Natural killer cell treated with Interleukin-12 subunit alpha and Interleukin-12 subunit beta and Interleukin-15 and Interleukin-18, amount 100 ng/mL, for 72 hours (primary cell): ENCODE measurements around the gene ATP5F1B. TPM values are rescaled to one million over a fixed set of nuclear protein-coding genes. Genes with fewer than 3 reads are reported as not detected.

ENCODE experiments used
- ATAC-seq, 2 donors: fragments of 150-1000 bp; cut with Tn5 transposase in 1 of 2; sonication (Bioruptor Pico), chemical (Tn5 transposase) in 1 of 2; 2 replicates each; pipeline ENCODE4 v1.10.0; 2021
- DNase-seq: peaks from one replicate; pipeline ENCODE4 v3.0.0; 2022; ENCODE audit warnings: low spot score
- H3K27ac Mint-ChIP-seq, 2 donors: 1 replicate in 1 of 2; 2 replicates in 1 of 2; pipeline ENCODE4 v1.8.0; 2022; ENCODE audit warnings: mixed read lengths in 2 of 2, mild to moderate bottlenecking in 1 of 2, moderate library complexity in 1 of 2
- H3K27me3 Mint-ChIP-seq, 2 donors: 1 replicate in 1 of 2; 2 replicates in 1 of 2; pipeline ENCODE4 v1.8.0; 2022; ENCODE audit warnings: mixed read lengths in 2 of 2
- H3K36me3 Mint-ChIP-seq: one replicate; pipeline ENCODE4 v1.8.0; 2022; ENCODE audit warnings: mixed read lengths
- H3K4me1 Mint-ChIP-seq, 2 donors: 1 replicate in 1 of 2; 2 replicates in 1 of 2; pipeline ENCODE4 v1.8.0; 2022; ENCODE audit warnings: low read depth in 2 of 2, mixed read lengths in 2 of 2, mild to moderate bottlenecking in 1 of 2
- H3K4me3 Mint-ChIP-seq: one replicate; pipeline ENCODE4 v1.8.0; 2022; ENCODE audit warnings: mixed read lengths
- H3K9me3 Mint-ChIP-seq: 2 replicates; pipeline ENCODE4 v1.8.0; 2022; ENCODE audit warnings: mixed read lengths
- total RNA-seq, 2 donors: library from RNA; stranded (reverse); gene quantifications; one replicate each; pipeline ENCODE4 v1.2.3, GENCODE V29; 2022

The ATP5F1B gene
- total RNA-seq = 100 to 1,000 TPM; 663 to 739 TPM

GRCh38 chr12:56645717-56646446 lies at the start of gene ATP5F1B:
Gene ATP5F1B (minus strand): TSS chr12:56645984. CDS start chr12:56645963, 21 bp downstream.
- Mint-ChIP-seq H3K27me3 (no peaks in the 10 kb centered on the region), H3K4me3 (peak within 1 kb of the TSS; percentile 88), H3K4me1 (peaks cover 27 to 37% of the 10 kb centered on the region in 2 donors), H3K27ac (peak within 1 kb of the TSS; percentile 82 to 96), H3K36me3 (peaks cover 32% of the 10 kb centered on the region), H3K9me3 (no peaks in the 10 kb centered on the region)
- ATAC-seq (peak; percentile 99 to 100), DNase-seq (peak; percentile 96)

GRCh38 chr12:56694161-56694560 lies 48.4 kb upstream of the ATP5F1B start:
- H3K27me3 Mint-ChIP-seq = no peaks in the 10 kb centered on the region
- no peak overlapping the region for H3K27ac Mint-ChIP-seq
- H3K36me3 Mint-ChIP-seq = no peaks in the 10 kb centered on the region
- no peak for DNase-seq
- H3K4me1 Mint-ChIP-seq = peaks cover under 1 to 6% of the 10 kb centered on the region in 2 donors
- no peaks in the 10 kb centered on the region for H3K9me3 Mint-ChIP-seq
- ATAC-seq = no peak
- no peak overlapping the region for H3K4me3 Mint-ChIP-seq

DNA sequence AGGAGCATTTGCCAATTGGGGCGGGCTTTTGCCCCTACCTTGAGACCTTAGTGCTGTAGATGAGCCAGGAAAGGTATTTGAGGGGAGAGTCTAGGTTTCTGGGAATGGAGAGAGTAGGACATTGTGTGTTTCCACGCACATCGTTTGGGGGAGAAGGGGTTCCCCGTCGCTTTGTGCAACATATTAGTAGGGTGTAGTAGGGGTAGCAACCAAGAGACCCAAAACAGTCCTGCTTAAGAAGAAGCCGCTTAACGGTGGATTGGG lies 43.0 kb upstream of the ATP5F1B start:
- H3K36me3 Mint-ChIP-seq = peaks cover 25% of the 10 kb centered on the region
- DNase-seq = no peak
- no peaks in the 10 kb centered on the region for H3K9me3 Mint-ChIP-seq
- H3K27ac Mint-ChIP-seq = peak overlapping the region; percentile 99
- peak overlapping the region; percentile 97 for H3K4me3 Mint-ChIP-seq
- no peak for ATAC-seq
- H3K27me3 Mint-ChIP-seq = no peaks in the 10 kb centered on the region
- H3K4me1 Mint-ChIP-seq = peaks cover 29 to 32% of the 10 kb centered on the region in 2 donors

DNA sequence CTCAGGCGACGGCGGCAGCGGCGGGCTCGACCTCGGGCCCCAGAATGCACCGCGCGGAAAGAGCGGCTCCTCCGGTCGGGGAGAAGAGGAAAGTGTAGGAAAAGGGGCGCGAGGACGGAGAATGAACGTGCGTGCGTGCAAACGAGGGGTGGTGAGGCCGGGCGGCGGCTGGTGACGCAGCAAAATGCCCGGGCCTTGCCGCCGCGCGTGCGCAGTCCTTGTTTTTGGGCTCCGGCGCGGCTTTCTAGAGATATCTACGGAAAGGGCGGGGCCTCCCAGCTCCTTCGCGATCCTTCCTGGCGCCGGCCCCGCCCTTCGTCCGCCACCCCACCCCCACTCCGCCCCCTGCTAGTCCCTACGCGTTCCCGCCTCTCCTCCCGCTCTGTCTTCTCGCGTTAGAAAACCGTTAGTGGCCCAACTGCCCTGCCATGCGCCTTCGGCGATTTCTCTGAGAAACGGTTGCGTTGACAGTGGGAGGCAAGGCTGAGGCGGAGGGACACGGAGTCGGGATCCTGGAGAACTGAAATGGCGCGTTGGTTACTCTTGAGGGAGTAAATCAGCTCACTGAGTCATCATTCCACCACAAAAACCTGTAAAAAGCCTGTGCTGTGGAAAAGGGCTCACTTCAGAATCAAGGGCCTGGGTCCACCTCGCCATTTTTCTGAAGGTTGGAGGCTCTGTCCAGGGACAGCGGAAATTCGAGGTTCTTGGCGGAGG lies 42.5 kb upstream of the ATP5F1B start, which contains the start of gene PTGES3:
Gene PTGES3 (minus strand): TSS at position 156 of the 717 bp plus-strand sequence. CDS start 285 bp downstream, outside the sequence.
- Mint-ChIP-seq H3K4me3 (peak within 1 kb of the TSS; percentile 97), H3K27me3 (no peaks in the 10 kb centered on the region), H3K27ac (peak within 1 kb of the TSS; percentile 99), H3K36me3 (peaks cover 25% of the 10 kb centered on the region), H3K9me3 (no peaks in the 10 kb centered on the region), H3K4me1 (peaks cover 30 to 33% of the 10 kb centered on the region in 2 donors)
- ATAC-seq (peak; percentile 92 to 95), DNase-seq (peak; percentile 97)

- Mint-ChIP-seq H3K4me1 (peaks cover 30 to 33% of the 10 kb centered on the region in 2 donors), H3K27me3 (no peaks in the 10 kb centered on the region), H3K27ac (peak overlapping the region; percentile 99), H3K4me3 (peak overlapping the region; percentile 97), H3K36me3 (peaks cover 25% of the 10 kb centered on the region), H3K9me3 (no peaks in the 10 kb centered on the region)
- peak; percentile 64 for DNase-seq
- ATAC-seq = peak in 1 of 2 donors; percentile 67
Measured at GRCh38 chr12:56687223-56688128, 41.7 kb upstream of the ATP5F1B start.

DNA sequence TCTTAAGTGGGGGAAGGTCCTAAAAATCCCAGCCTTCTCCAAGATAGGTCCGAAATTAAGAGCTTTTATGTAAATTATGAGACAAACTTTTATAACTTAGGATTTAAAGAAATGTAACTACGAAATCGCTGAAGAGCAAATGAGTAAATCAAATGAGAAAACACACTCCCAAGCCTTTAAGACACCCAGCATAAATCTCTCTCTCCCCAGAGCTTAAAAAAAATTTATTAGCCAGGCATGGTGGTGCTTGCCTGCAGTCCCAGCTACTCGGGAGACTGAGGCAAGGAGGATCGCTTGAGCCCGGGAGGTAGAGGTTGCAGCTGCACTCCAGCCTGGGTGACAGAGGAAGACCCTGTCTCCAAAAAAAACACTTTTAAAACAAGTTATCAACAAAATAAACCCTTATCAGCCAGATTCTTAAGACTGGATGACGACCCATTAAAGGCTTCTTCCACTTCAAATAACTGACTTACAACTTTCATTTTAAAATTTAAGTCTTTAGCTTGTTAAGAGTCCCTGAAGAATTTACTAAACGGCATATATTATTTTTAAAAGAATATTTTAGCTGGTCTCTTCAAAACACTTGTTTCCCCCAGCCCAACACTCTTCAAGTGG lies 39.1 kb upstream of the ATP5F1B start:
- Mint-ChIP-seq H3K4me3 (peak overlapping the region; percentile 97), H3K27ac (peak overlapping the region; percentile 94 to 99), H3K27me3 (no peaks in the 10 kb centered on the region), H3K4me1 (peaks cover 39 to 44% of the 10 kb centered on the region in 2 donors), H3K9me3 (no peaks in the 10 kb centered on the region), H3K36me3 (peaks cover 30% of the 10 kb centered on the region)
- no peak for ATAC-seq
- no peak for DNase-seq

DNA sequence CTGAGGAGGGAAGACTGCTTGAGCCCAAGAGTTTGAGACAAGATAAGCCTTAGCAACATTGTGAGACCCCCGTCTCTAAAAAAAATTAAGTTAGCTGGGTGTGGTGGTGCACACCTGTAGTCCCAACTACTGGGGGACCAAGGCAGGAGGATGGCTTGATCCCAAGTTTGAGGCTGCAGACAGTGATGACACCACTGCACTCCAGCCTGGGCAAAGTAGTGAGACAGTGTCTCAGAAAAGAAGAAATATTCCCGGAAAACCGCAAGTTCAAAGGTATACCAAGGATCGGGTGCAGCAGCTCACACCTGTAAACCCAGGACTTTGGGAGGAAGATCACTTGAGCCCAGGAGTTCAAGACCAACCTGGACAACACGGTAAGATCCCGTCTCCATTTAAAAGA lies 36.5 kb upstream of the ATP5F1B start:
- peaks cover 40 to 55% of the 10 kb centered on the region in 2 donors for H3K4me1 Mint-ChIP-seq
- H3K27ac Mint-ChIP-seq = peak overlapping the region; percentile 65 to 99
- H3K36me3 Mint-ChIP-seq = peaks cover 28% of the 10 kb centered on the region
- no peak for DNase-seq
- peak overlapping the region; percentile 56 for H3K4me3 Mint-ChIP-seq
- no peak for ATAC-seq
- H3K27me3 Mint-ChIP-seq = no peaks in the 10 kb centered on the region
- no peaks in the 10 kb centered on the region for H3K9me3 Mint-ChIP-seq

GRCh38 chr12:56679883-56680575 lies 34.2 kb upstream of the ATP5F1B start:
- H3K9me3 Mint-ChIP-seq = no peaks in the 10 kb centered on the region
- H3K27ac Mint-ChIP-seq = peak overlapping the region; percentile 44 to 63
- no peaks in the 10 kb centered on the region for H3K27me3 Mint-ChIP-seq
- peaks cover 16% of the 10 kb centered on the region for H3K36me3 Mint-ChIP-seq
- DNase-seq (no peak), ATAC-seq (no peak)
- peak overlapping the region; percentile 22 for H3K4me3 Mint-ChIP-seq
- H3K4me1 Mint-ChIP-seq = peaks cover 34 to 52% of the 10 kb centered on the region in 2 donors

- no peak overlapping the region for H3K4me3 Mint-ChIP-seq
- peak overlapping the region; percentile 51 to 70 for H3K27ac Mint-ChIP-seq
- H3K9me3 Mint-ChIP-seq = no peaks in the 10 kb centered on the region
- H3K36me3 Mint-ChIP-seq = peaks cover 6% of the 10 kb centered on the region
- H3K4me1 Mint-ChIP-seq = peaks cover 27 to 40% of the 10 kb centered on the region in 2 donors
- DNase-seq = no peak
- no peaks in the 10 kb centered on the region for H3K27me3 Mint-ChIP-seq
- no peak for ATAC-seq
Measured at GRCh38 chr12:56678852-56679251, 33.1 kb upstream of the ATP5F1B start.

DNA sequence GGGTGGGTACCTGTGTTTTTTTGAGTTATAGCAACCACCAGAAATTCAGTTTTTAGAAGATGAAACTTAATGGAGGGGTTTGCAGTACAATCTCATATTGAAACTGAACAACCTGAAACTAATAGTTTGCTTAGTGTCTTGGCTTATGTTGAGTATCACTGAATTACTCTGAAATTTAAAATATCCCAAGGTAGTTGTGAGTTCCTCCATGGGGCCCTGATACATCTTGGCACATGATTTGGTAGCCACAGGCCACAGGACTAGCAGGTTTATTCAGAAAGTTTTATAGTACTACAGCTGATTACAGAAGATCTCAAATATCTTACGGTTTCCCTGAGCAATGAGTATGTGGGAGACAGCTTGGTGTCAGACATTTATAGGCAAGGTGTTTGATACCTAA lies 31.9 kb upstream of the ATP5F1B start:
- H3K27ac Mint-ChIP-seq = no peak overlapping the region
- H3K4me1 Mint-ChIP-seq = peaks cover 26 to 42% of the 10 kb centered on the region in 2 donors
- H3K36me3 Mint-ChIP-seq = peaks cover 5% of the 10 kb centered on the region
- peak in 1 of 2 donors; percentile 71 for ATAC-seq
- H3K27me3 Mint-ChIP-seq = no peaks in the 10 kb centered on the region
- no peaks in the 10 kb centered on the region for H3K9me3 Mint-ChIP-seq
- DNase-seq = no peak
- H3K4me3 Mint-ChIP-seq = no peak overlapping the region

- H3K27me3 Mint-ChIP-seq = no peaks in the 10 kb centered on the region
- H3K9me3 Mint-ChIP-seq = no peaks in the 10 kb centered on the region
- H3K36me3 Mint-ChIP-seq = peaks cover 5% of the 10 kb centered on the region
- no peak overlapping the region for H3K27ac Mint-ChIP-seq
- no peak for DNase-seq
- no peak overlapping the region for H3K4me3 Mint-ChIP-seq
- H3K4me1 Mint-ChIP-seq = peaks cover 22 to 38% of the 10 kb centered on the region in 2 donors
- ATAC-seq = no peak
Measured at GRCh38 chr12:56676851-56677580, 31.2 kb upstream of the ATP5F1B start.

- ATAC-seq = no peak
- peaks cover 9 to 19% of the 10 kb centered on the region in 2 donors for H3K4me1 Mint-ChIP-seq
- H3K9me3 Mint-ChIP-seq = no peaks in the 10 kb centered on the region
- no peaks in the 10 kb centered on the region for H3K27me3 Mint-ChIP-seq
- H3K27ac Mint-ChIP-seq = peak overlapping the region; percentile 56 to 70
- no peak for DNase-seq
- no peak overlapping the region for H3K4me3 Mint-ChIP-seq
- peaks cover 14% of the 10 kb centered on the region for H3K36me3 Mint-ChIP-seq
Measured at GRCh38 chr12:56671608-56672007, 25.8 kb upstream of the ATP5F1B start.
